H1 (cell line): ENCODE data around the gene BCAS1. TPM values are rescaled to one million over a fixed set of nuclear protein-coding genes. Genes with fewer than 3 reads are reported as not detected.

Source experiments
- CTCF ChIA-PET: fragments of 300-600 bp; sonication (Branson Sonifier 250); formaldehyde crosslinking; loops from one replicate; lab custom pipeline; 2021; ENCODE audit not compliant: partially characterized antibody; lab: Charles Lee
- POLR2A ChIA-PET: fragments of 300-600 bp; sonication (Branson Sonifier 250); formaldehyde crosslinking; loops from one replicate; lab custom pipeline; 2021; ENCODE audit warnings: inconsistent platforms; ENCODE audit not compliant: partially characterized antibody; lab: Charles Lee
- DNase-seq, 2 experiments: peaks; one replicate each; pipeline versions ENCODE4 v3.0.0 to v3.0.0-alpha.2; 2010 to 2022; ENCODE audit warnings: low spot score in 2 of 2, low read depth in 1 of 2, mixed read lengths in 1 of 2
- FAIRE-seq: peaks from 2 replicates; lab custom pipeline; 2011; peaks lifted over from hg19 to GRCh38; lab: Jason Lieb, UNC
- H2AFZ ChIP-seq: 2 replicates; pipeline ENCODE4 v1.8.1; 2012; ENCODE audit warnings: low read length, inconsistent platforms
- H2AK5ac ChIP-seq: 2 replicates; pipeline ENCODE4 v1.6.1; 2013; ENCODE audit warnings: low read depth, low read length
- H2BK120ac ChIP-seq: replicated peaks from 2 replicates; pipeline ENCODE3; 2013; ENCODE audit warnings: low read depth, low read length, inconsistent platforms
- H2BK12ac ChIP-seq: 2 replicates; pipeline ENCODE4 v1.6.1; 2013; ENCODE audit warnings: low read depth, low read length
- H2BK15ac ChIP-seq: 2 replicates; pipeline ENCODE4 v1.6.1; 2013; ENCODE audit warnings: low read length
- H2BK20ac ChIP-seq: 2 replicates; pipeline ENCODE4 v1.6.1; 2013; ENCODE audit warnings: low read length
- H2BK5ac ChIP-seq: 2 replicates; pipeline ENCODE4 v1.6.1; 2013; ENCODE audit warnings: low read depth, low read length
- H3K14ac ChIP-seq: 2 replicates; pipeline ENCODE4 v1.6.1; 2013; ENCODE audit warnings: inconsistent platforms; ENCODE audit not compliant: insufficient read length
- H3K18ac ChIP-seq: 2 replicates; pipeline ENCODE4 v1.6.1; 2013; ENCODE audit warnings: low read length; ENCODE audit errors: extremely low read depth
- H3K23ac ChIP-seq: 2 replicates; pipeline ENCODE4 v1.6.1; 2013; ENCODE audit warnings: inconsistent platforms; ENCODE audit not compliant: insufficient read length
- H3K23me2 ChIP-seq: 2 replicates; pipeline ENCODE4 v1.6.1; 2013; ENCODE audit warnings: low read depth, low read length
- H3K27ac ChIP-seq: 2 replicates; pipeline ENCODE4 v1.6.1; 2011; ENCODE audit warnings: low read depth, low read length, inconsistent platforms
- H3K27me3 ChIP-seq, 4 experiments: replicated peaks in 1 of 4; 1 replicate in 1 of 4; 2 replicates in 3 of 4; pipeline versions ENCODE4 v1.6.1 to v1.8.1; 2011 to 2013; ENCODE audit warnings: low read length in 3 of 4, mild to moderate bottlenecking in 3 of 4, inconsistent platforms in 2 of 4, mixed read lengths in 2 of 4, moderate library complexity in 1 of 4; ENCODE audit not compliant: control insufficient read depth in 3 of 4, insufficient read depth in 3 of 4; ENCODE audit errors: extremely low read depth in 1 of 4
- H3K36me3 ChIP-seq, 4 experiments: 2 replicates each; pipeline versions ENCODE4 v1.6.1 to v1.8.1; 2011 to 2013; ENCODE audit warnings: mild to moderate bottlenecking in 4 of 4, low read length in 3 of 4, moderate library complexity in 2 of 4, control low read depth in 1 of 4, inconsistent platforms in 1 of 4; ENCODE audit not compliant: insufficient read depth in 4 of 4, control insufficient read depth in 2 of 4
- H3K4ac ChIP-seq: replicated peaks from 2 replicates; pipeline ENCODE3; 2013; ENCODE audit warnings: low read length, low read depth, mixed read lengths, inconsistent platforms; ENCODE audit not compliant: insufficient read length
- H3K4me1 ChIP-seq, 4 experiments: replicated peaks in 1 of 4; 1 replicate in 1 of 4; 2 replicates in 3 of 4; pipeline versions ENCODE4 v1.6.1 to v1.8.1; 2011 to 2013; ENCODE audit warnings: low read length in 3 of 4, inconsistent platforms in 2 of 4, mixed read lengths in 1 of 4; ENCODE audit not compliant: insufficient read depth in 4 of 4, control insufficient read depth in 3 of 4
- H3K4me2 ChIP-seq, 2 experiments: 2 replicates each; pipeline versions ENCODE4 v1.6.1 to v1.8.1; 2011 to 2013; ENCODE audit warnings: low read depth in 2 of 2, low read length in 2 of 2, control low read depth in 1 of 2, inconsistent platforms in 1 of 2, mild to moderate bottlenecking in 1 of 2; ENCODE audit not compliant: insufficient read depth in 1 of 2
- H3K4me3 ChIP-seq, 4 experiments: fragments of 200-600, 300-600 bp in 1 of 4; sonication (generic), shearing (Covaris generic), sonication (Bioruptor Twin) in 1 of 4; 2 replicates each; pipeline versions ENCODE4 v1.5.1 to v1.8.1; 2011 to 2016; ENCODE audit warnings: low read length in 4 of 4, low read depth in 3 of 4, control low read depth in 2 of 4, inconsistent platforms in 2 of 4, mild to moderate bottlenecking in 2 of 4, mixed read lengths in 1 of 4, moderate library complexity in 1 of 4; ENCODE audit not compliant: insufficient read depth in 2 of 4; ENCODE audit errors: extremely low read depth in 1 of 4
- H3K56ac ChIP-seq: replicated peaks from 2 replicates; pipeline ENCODE3; 2013; ENCODE audit warnings: low read depth, mild to moderate bottlenecking, mixed read lengths, low read length, inconsistent platforms; ENCODE audit not compliant: insufficient read length
- H3K79me1 ChIP-seq: 2 replicates; pipeline ENCODE4 v1.6.1; 2013; ENCODE audit warnings: low read depth, low read length, control low read depth
- H3K79me2 ChIP-seq, 2 experiments: 2 replicates each; pipeline versions ENCODE4 v1.6.1 to v1.8.1; 2012 to 2013; ENCODE audit warnings: low read length in 2 of 2, mild to moderate bottlenecking in 2 of 2, inconsistent platforms in 1 of 2; ENCODE audit not compliant: insufficient read depth in 2 of 2, control insufficient read depth in 1 of 2
- H3K9ac ChIP-seq, 4 experiments: replicated peaks in 1 of 4; 1 replicate in 1 of 4; 2 replicates in 3 of 4; pipeline versions ENCODE4 v1.6.1 to v1.8.1; 2011 to 2013; ENCODE audit warnings: low read depth in 3 of 4, low read length in 3 of 4, control low read depth in 2 of 4, mild to moderate bottlenecking in 2 of 4, moderate library complexity in 2 of 4, inconsistent platforms in 1 of 4; ENCODE audit errors: extremely low read depth in 1 of 4
- H3K9me3 ChIP-seq, 2 experiments: 2 replicates each; pipeline versions ENCODE4 v1.6.1 to v1.8.1; 2012 to 2013; ENCODE audit warnings: mild to moderate bottlenecking in 2 of 2, moderate library complexity in 2 of 2, control low read depth in 1 of 2, inconsistent platforms in 1 of 2, low read depth in 1 of 2, low read length in 1 of 2, mixed read lengths in 1 of 2; ENCODE audit not compliant: insufficient read depth in 2 of 2
- H4K20me1 ChIP-seq, 2 experiments: replicated peaks in 1 of 2; 2 replicates each; pipeline versions ENCODE3 to v1.8.1; 2011 to 2013; ENCODE audit warnings: inconsistent platforms in 2 of 2, low read length in 2 of 2, mild to moderate bottlenecking in 1 of 2; ENCODE audit not compliant: insufficient read depth in 2 of 2, control insufficient read depth in 1 of 2
- H4K5ac ChIP-seq: 2 replicates; pipeline ENCODE4 v1.6.1; 2013; ENCODE audit warnings: low read length, low read depth, mixed read lengths, inconsistent platforms; ENCODE audit not compliant: insufficient read length
- H4K8ac ChIP-seq: 2 replicates; pipeline ENCODE4 v1.8.0; 2013; ENCODE audit warnings: mild to moderate bottlenecking, moderate library complexity, low read length, inconsistent platforms; ENCODE audit not compliant: insufficient read depth; ENCODE audit errors: extremely low read depth
- H4K91ac ChIP-seq: replicated peaks from 2 replicates; pipeline ENCODE3; 2013; ENCODE audit warnings: low read length, mixed read lengths, inconsistent platforms; ENCODE audit not compliant: insufficient read length
- BRCA1 ChIP-seq: IDR thresholded peaks from 2 replicates; pipeline ENCODE4 v1.6.1; 2012; ENCODE audit warnings: low read depth, low read length, improper control_type of control experiment
- EGR1 ChIP-seq: IDR thresholded peaks from 2 replicates; pipeline ENCODE4 v1.6.1; 2011; ENCODE audit warnings: low read depth, low read length, borderline replicate concordance
- EP300 ChIP-seq, 2 experiments: IDR thresholded peaks; 1 replicate in 1 of 2; 2 replicates in 1 of 2; pipeline ENCODE4 v1.6.1; 2011 to 2012; ENCODE audit warnings: low read depth in 2 of 2, low read length in 2 of 2, mild to moderate bottlenecking in 2 of 2, borderline replicate concordance in 1 of 2, inconsistent platforms in 1 of 2, moderate library complexity in 1 of 2
- JUN ChIP-seq: IDR thresholded peaks from 2 replicates; pipeline ENCODE4 v1.6.1; 2011; ENCODE audit warnings: low read depth, mild to moderate bottlenecking, improper control_type of control experiment, low read length
- MAX ChIP-seq: IDR thresholded peaks from 2 replicates; pipeline ENCODE4 v1.6.1; 2012; ENCODE audit warnings: inconsistent platforms
- POLR2AphosphoS5 ChIP-seq: IDR thresholded peaks from 2 replicates; pipeline ENCODE4 v1.6.1; 2011; ENCODE audit warnings: low read depth, low read length
- TAF1 ChIP-seq: IDR thresholded peaks from 2 replicates; pipeline ENCODE4 v1.6.1; 2011; ENCODE audit warnings: mild to moderate bottlenecking, low read depth, low read length
- TAF7 ChIP-seq: optimal IDR thresholded peaks from 2 replicates; pipeline ENCODE3; 2011; ENCODE audit warnings: low read depth, mild to moderate bottlenecking, inconsistent platforms, low read length, moderate library complexity, borderline replicate concordance
- TBP ChIP-seq: IDR thresholded peaks from 2 replicates; pipeline ENCODE4 v1.6.1; 2011; ENCODE audit warnings: low read depth, low read length, improper control_type of control experiment
- WGBS, 2 experiments: shearing (Covaris generic) in 1 of 2; methylation state at CpG; one replicate each; pipeline versions ENCODE4 v1.1.6 to v1.1.7; 2013 to 2015; ENCODE audit warnings: low lambda C conversion rate in 2 of 2, mixed read lengths in 2 of 2, inconsistent platforms in 1 of 2, low coverage in 1 of 2, missing lambda C conversion rate in 1 of 2; ENCODE audit not compliant: insufficient replicate concordance in 2 of 2, insufficient coverage in 1 of 2, insufficient read length in 1 of 2; ENCODE audit errors: extremely low coverage in 1 of 2, missing lambda C conversion rate in 1 of 2; 5-methylcytosine and 5-hydroxymethylcytosine counted together
- polyA plus RNA-seq, 7 experiments: library from polyadenylated mRNA; depleted of rRNA in 3 of 7; stranded (reverse) in 5 of 7; unstranded in 2 of 7; fragments of >200 nt in 5 of 7; fragments of 200-250 nt in 2 of 7; gene quantifications; 1 replicate in 5 of 7; 2 replicates in 1 of 7; 4 replicates in 1 of 7; pipeline versions ENCODE4 v1.2.1 to v1.2.3, GENCODE V29; 2011 to 2013; ENCODE audit warnings: missing spikeins in 2 of 7, mixed read lengths in 2 of 7
- total RNA-seq: library from RNA; stranded (reverse); fragmentation: NEBNext Ultra II Directional; extraction: Animal tissue kit (Norgen Biotek cat#: 25700); gene quantifications from 2 replicates; pipeline ENCODE4 v1.2.1, GENCODE V29; 2021

Gene BCAS1
- total and polyA plus RNA-seq, 2 of the 8 experiments (the other 6 are each of a cell fraction or from before 2014, with no cell fraction given): 0.06 to 0.19 TPM

GRCh38 chr20:53941680-53942471, 128.5 kb downstream of the BCAS1 start:
- Histone ChIP-seq H3K27ac (peak overlapping the region; percentile 50), H3K4me2 (peak overlapping the region; percentile 14 to 21; a peak in 3 of 4 replicates), H3K79me2 (no peaks in the 10 kb centered on the region), H2BK12ac (peak overlapping the region; percentile 45), H3K4me3 (peak overlapping the region in 1 of 4 experiments; percentile 4; a peak in 1 of 8 replicates), H2BK15ac (no peak overlapping the region; the same call in 1 of the 2 replicates), H4K8ac (peak overlapping the region; percentile 0; the same call in 1 of the 2 replicates), H3K14ac (no peak overlapping the region), H3K23ac (no peak overlapping the region), H2AK5ac (no peak overlapping the region), H4K91ac (peak overlapping the region; percentile 13), H3K9me3 (no peaks in the 10 kb centered on the region), H3K4me1 (peaks cover 3 to 22% (median 15%) of the 10 kb centered on the region in 4 experiments), H3K9ac (no peak overlapping the region; a peak in 3 of 7 replicates), H4K20me1 (no peaks in the 10 kb centered on the region), H2BK5ac (peak overlapping the region; percentile 61; the same call in 1 of the 2 replicates), H3K23me2 (no peaks in the 10 kb centered on the region), H2BK20ac (0 out of 2 replicates have a peak overlapping the region, but pooled peaks have one; percentile 9), H2AFZ (peak overlapping the region; percentile 29), H3K18ac (peak overlapping the region; percentile 62), H3K4ac (no peak overlapping the region), H3K79me1 (no peaks in the 10 kb centered on the region), H4K5ac (no peak overlapping the region), H3K27me3 (no peaks in the 10 kb centered on the region), H3K36me3 (no peaks in the 10 kb centered on the region), H3K56ac (no peak overlapping the region), H2BK120ac (no peak overlapping the region)
- DNase-seq: peak in 1 of 2 experiments; percentile 63
- 27% methylated on average over 7 of the region's 7 CpGs; no CpG with 5 or more reads in 1 of the 2 experiments for WGBS, 2 experiments
- ChIA-PET CTCF (interaction anchor here (0.6 to 8.8 kb wide), 23 partner anchors 13 to 603 kb away, joined by 3 to 102 read pairs (median 3); no protein-coding TSS in a partner anchor), POLR2A (interaction anchor here (0.6 to 1.5 kb wide), 9 partner anchors 9 to 348 kb away, joined by 3 to 4 read pairs (median 3); partner anchors contain the start of gene ZNF217)
- FAIRE-seq: no peak
- TF ChIP-seq JUN (no peak), TAF7 (peak; percentile 53), EGR1 (no peak), BRCA1 (no peak), TAF1 (peak; percentile 51; the same call in 1 of the 2 replicates), MAX (peak; percentile 68), EP300 (IDR thresholded peaks at IDR 0.05; ENCODE audit: borderline replicate concordance in 1 of 2, low read depth in 2 of 2, low read length in 2 of 2) (peak in 1 of 2 experiments; percentile 71; a peak in 1 of 3 replicates), TBP (peak; percentile 42; the same call in 1 of the 2 replicates), POLR2AphosphoS5 (peak; percentile 66)
